ENCODE results near the gene VSX2. TPM values are rescaled to one million over a fixed set of nuclear protein-coding genes. Genes with fewer than 3 reads are reported as not detected.

Gene VSX2
- total RNA-seq, 1 experiment from 2014 or later = not detected

GRCh38 chr14:74281069-74281468 lies 41.8 kb downstream of the VSX2 start:
- ChIA-PET POLR2A (ENCODE audit: unreplicated experiment) (no interaction called here), CTCF (no interaction called here)
- BruUV-seq (replicated peaks) = no TSS peak
- Histone ChIP-seq H3K79me2 (ENCODE audit: low read length) (no peaks in the 10 kb centered on the region), H3K9me3 (ENCODE audit: low read length) (no peaks in the 10 kb centered on the region), H3F3A (ENCODE audit: low read length, unreplicated experiment) (no peaks in the 10 kb centered on the region), H4K20me1 (ENCODE audit: low read length) (no peaks in the 10 kb centered on the region), H3K9me2 (replicated peaks; ENCODE audit: low read length) (no peaks in the 10 kb centered on the region), H2AFZ (ENCODE audit: low read length) (no peak overlapping the region), H3K4me2 (ENCODE audit: low read length) (no peak overlapping the region), H3K4me1 (ENCODE audit: insufficient read depth, low read length) (no peaks in the 10 kb centered on the region), H3K4me3 (ENCODE audit: low read length) (no peak overlapping the region), H3K9ac (ENCODE audit: low read length) (no peak overlapping the region), H3K27ac (ENCODE audit: low read length) (no peak overlapping the region), H3K36me3 (ENCODE audit: low read depth, low read length) (0 out of 2 replicates have a peak, but pooled peaks cover 3% of the 10 kb centered on the region), H3K27me3 (ENCODE audit: low read length) (no peaks in the 10 kb centered on the region)
- ATAC-seq = no peak
- intact Hi-C loops (cut with micrococcal nuclease) = no loop called here
- DNase-seq = no peak
- TF ChIP-seq EZH2 (IDR thresholded peaks at IDR 0.05; ENCODE audit: low read length, unreplicated experiment) = no peak
- no peak for TF ChIP-seq CTCF (conservative IDR thresholded peaks at IDR 0.05; ENCODE audit: low read depth, low read length)
- no peak for TF ChIP-seq EZH2phosphoT487 (IDR thresholded peaks at IDR 0.05; ENCODE audit: borderline replicate concordance, low read length)

- H3K9me2 ChIP-seq (replicated peaks; ENCODE audit: low read length) = no peaks in the 10 kb centered on the region
- no peaks in the 10 kb centered on the region for H3F3A ChIP-seq (ENCODE audit: low read length, unreplicated experiment)
- ChIA-PET CTCF (no interaction called here), POLR2A (ENCODE audit: unreplicated experiment) (no interaction called here)
- no peak overlapping the region for H2AFZ ChIP-seq (ENCODE audit: low read length)
- H3K79me2 ChIP-seq (ENCODE audit: low read length) = no peaks in the 10 kb centered on the region
- H4K20me1 ChIP-seq (ENCODE audit: low read length) = no peaks in the 10 kb centered on the region
- no peak overlapping the region for H3K4me3 ChIP-seq (ENCODE audit: low read length)
- no TSS peak for BruUV-seq (replicated peaks)
- no peaks in the 10 kb centered on the region for H3K9me3 ChIP-seq (ENCODE audit: low read length)
- TF ChIP-seq CTCF (conservative IDR thresholded peaks at IDR 0.05; ENCODE audit: low read depth, low read length) = no peak
- no peak for TF ChIP-seq EZH2phosphoT487 (IDR thresholded peaks at IDR 0.05; ENCODE audit: borderline replicate concordance, low read length)
- no peak for TF ChIP-seq EZH2 (IDR thresholded peaks at IDR 0.05; ENCODE audit: low read length, unreplicated experiment)
- no peak overlapping the region for H3K27ac ChIP-seq (ENCODE audit: low read length)
- no peak overlapping the region for H3K9ac ChIP-seq (ENCODE audit: low read length)
- DNase-seq = no peak
- H3K27me3 ChIP-seq (ENCODE audit: low read length) = no peaks in the 10 kb centered on the region
- ATAC-seq = no peak
- H3K4me1 ChIP-seq (ENCODE audit: insufficient read depth, low read length) = no peaks in the 10 kb centered on the region
- H3K36me3 ChIP-seq (ENCODE audit: low read depth, low read length) = peaks cover 13% of the 10 kb centered on the region
- no peak overlapping the region for H3K4me2 ChIP-seq (ENCODE audit: low read length)
- intact Hi-C loops (cut with micrococcal nuclease) = no loop called here
Measured at GRCh38 chr14:74286736-74287135, 47.5 kb downstream of the VSX2 start.

- Histone ChIP-seq H3F3A (ENCODE audit: low read length, unreplicated experiment) (no peaks in the 10 kb centered on the region), H3K9me2 (replicated peaks; ENCODE audit: low read length) (no peaks in the 10 kb centered on the region), H3K79me2 (ENCODE audit: low read length) (no peaks in the 10 kb centered on the region), H3K4me3 (ENCODE audit: low read length) (no peak overlapping the region), H3K9me3 (ENCODE audit: low read length) (no peaks in the 10 kb centered on the region), H3K4me1 (ENCODE audit: insufficient read depth, low read length) (no peaks in the 10 kb centered on the region), H3K4me2 (ENCODE audit: low read length) (no peak overlapping the region), H4K20me1 (ENCODE audit: low read length) (no peaks in the 10 kb centered on the region), H3K27me3 (ENCODE audit: low read length) (no peaks in the 10 kb centered on the region), H3K27ac (ENCODE audit: low read length) (no peak overlapping the region), H3K36me3 (ENCODE audit: low read depth, low read length) (peaks cover 12% of the 10 kb centered on the region), H2AFZ (ENCODE audit: low read length) (no peak overlapping the region), H3K9ac (ENCODE audit: low read length) (no peak overlapping the region)
- DNase-seq = no peak
- no TSS peak for BruUV-seq (replicated peaks)
- CTCF ChIA-PET = no interaction called here
- intact Hi-C loops (cut with micrococcal nuclease) = no loop called here
- POLR2A ChIA-PET (ENCODE audit: unreplicated experiment) = no interaction called here
- no peak for TF ChIP-seq CTCF (conservative IDR thresholded peaks at IDR 0.05; ENCODE audit: low read depth, low read length)
- TF ChIP-seq EZH2phosphoT487 (IDR thresholded peaks at IDR 0.05; ENCODE audit: borderline replicate concordance, low read length) = no peak
- no peak for TF ChIP-seq EZH2 (IDR thresholded peaks at IDR 0.05; ENCODE audit: low read length, unreplicated experiment)
- no peak for ATAC-seq
Measured at GRCh38 chr14:74289801-74290200, 50.6 kb downstream of the VSX2 start.

All from PC-3 (cell line).